GM12872 (cell line): ENCODE data around the gene GMPPA.

ENCODE experiments used
- CTCF ChIP-seq: IDR thresholded peaks from 3 replicates; pipeline ENCODE4 v1.5.1; 2011; ENCODE audit warnings: low read depth, mild to moderate bottlenecking, low read length, moderate library complexity; ENCODE audit not compliant: insufficient read depth

The GMPPA gene

GRCh38 chr2:219470429-219470828, 28.3 kb upstream of the GMPPA start:
- TF ChIP-seq CTCF, result no peak

GRCh38 chr2:219471476-219472371, 27.0 kb upstream of the GMPPA start:
- TF ChIP-seq CTCF, result no peak

GRCh38 chr2:219472629-219473187, 26.0 kb upstream of the GMPPA start:
- TF ChIP-seq CTCF, result no peak

GRCh38 chr2:219473511-219473910, 25.2 kb upstream of the GMPPA start:
- no peak for TF ChIP-seq CTCF

- no peak for TF ChIP-seq CTCF
Measured at GRCh38 chr2:219474285-219475060, 24.2 kb upstream of the GMPPA start.

- no peak for TF ChIP-seq CTCF
Measured at GRCh38 chr2:219475278-219475677, 23.4 kb upstream of the GMPPA start.
